Mesodermal cell (in vitro differentiated cells): Measurements from ENCODE around the gene AP2A2.

Source experiments
- H3K27ac ChIP-seq: 2 replicates; pipeline ENCODE4 v1.7.0; 2013; ENCODE audit warnings: mild to moderate bottlenecking, low read depth, low read length, moderate library complexity; ENCODE audit not compliant: severe bottlenecking
- H3K36me3 ChIP-seq: 2 replicates; pipeline ENCODE4 v1.7.1; 2013; ENCODE audit warnings: mild to moderate bottlenecking, low read length, moderate library complexity; ENCODE audit not compliant: control insufficient read depth, insufficient read depth
- H3K4me1 ChIP-seq: one replicate; pipeline ENCODE4 v1.7.1; 2013; ENCODE audit warnings: mild to moderate bottlenecking, low read length; ENCODE audit not compliant: insufficient read depth, control insufficient read depth, poor library complexity, severe bottlenecking
- H3K4me3 ChIP-seq: 2 replicates; pipeline ENCODE4 v1.7.0; 2013; ENCODE audit warnings: low read length, control low read depth, mild to moderate bottlenecking; ENCODE audit not compliant: insufficient read depth, poor library complexity, severe bottlenecking; ENCODE audit errors: extremely low read depth
- H3K9me3 ChIP-seq: 2 replicates; pipeline ENCODE4 v1.7.1; 2013; ENCODE audit warnings: mild to moderate bottlenecking, low read length, moderate library complexity; ENCODE audit not compliant: control insufficient read depth
- WGBS, 2 experiments: methylation state at CpG; one replicate each; pipeline ENCODE4 v1.1.5; 2013; ENCODE audit warnings: missing lambda C conversion rate in 2 of 2; ENCODE audit not compliant: insufficient coverage in 2 of 2; 5-methylcytosine and 5-hydroxymethylcytosine counted together

The AP2A2 gene

GRCh38 chr11:889257-889656 is 36.4 kb upstream of the AP2A2 start:
- no peak overlapping the region for H3K27ac ChIP-seq
- 90 to 96% methylated on average over 13 of the region's 13 CpGs for WGBS, 2 experiments

GRCh38 chr11:889687-890475 is 35.8 kb upstream of the AP2A2 start:
- no peaks in the 10 kb centered on the region for H3K4me1 ChIP-seq
- no peaks in the 10 kb centered on the region for H3K9me3 ChIP-seq
- H3K27ac ChIP-seq: no peak overlapping the region
- H3K36me3 ChIP-seq: peaks cover 18% of the 10 kb centered on the region
- WGBS, 2 experiments: 89 to 96% methylated on average over 30 of the region's 32 CpGs
- H3K4me3 ChIP-seq: no peak overlapping the region

More at GRCh38 chr11:889257-889656, 36.4 kb upstream of the AP2A2 start:
- H3K4me3 ChIP-seq: no peak overlapping the region
- H3K9me3 ChIP-seq: no peaks in the 10 kb centered on the region
- H3K36me3 ChIP-seq: peaks cover 18% of the 10 kb centered on the region
- no peaks in the 10 kb centered on the region for H3K4me1 ChIP-seq

GRCh38 chr11:890794-891540 is 34.7 kb upstream of the AP2A2 start:
- no peak overlapping the region for H3K4me3 ChIP-seq
- peaks cover 12% of the 10 kb centered on the region for H3K36me3 ChIP-seq
- no peaks in the 10 kb centered on the region for H3K4me1 ChIP-seq
- no peak overlapping the region for H3K27ac ChIP-seq
- 78 to 86% methylated on average over 9 to 17 of the region's 27 CpGs for WGBS, 2 experiments
- no peaks in the 10 kb centered on the region for H3K9me3 ChIP-seq

GRCh38 chr11:893008-893654 is 32.5 kb upstream of the AP2A2 start:
- no peak overlapping the region for H3K27ac ChIP-seq
- peaks cover 2% of the 10 kb centered on the region for H3K36me3 ChIP-seq
- H3K4me1 ChIP-seq: peaks cover 3% of the 10 kb centered on the region
- H3K9me3 ChIP-seq: no peaks in the 10 kb centered on the region
- no peak overlapping the region for H3K4me3 ChIP-seq
- WGBS, 2 experiments: 97 to 98% methylated on average over 8 to 10 of the region's 13 CpGs

- Histone ChIP-seq H3K4me1 (peaks cover 3% of the 10 kb centered on the region), H3K4me3 (no peak overlapping the region), H3K27ac (no peak overlapping the region), H3K36me3 (peaks cover 15% of the 10 kb centered on the region), H3K9me3 (no peaks in the 10 kb centered on the region)
- WGBS, 2 experiments: 92 to 93% methylated on average over 11 to 12 of the region's 12 CpGs
These were observed 31.0 kb upstream of the AP2A2 start for GRCh38 chr11:894575-895201.

GRCh38 chr11:895331-896110 is 30.1 kb upstream of the AP2A2 start:
- Histone ChIP-seq H3K36me3 (peaks cover 23% of the 10 kb centered on the region), H3K9me3 (no peaks in the 10 kb centered on the region)
- 93 to 97% methylated on average over 16 to 26 of the region's 26 CpGs for WGBS, 2 experiments

GRCh38 chr11:897253-898142 is 28.2 kb upstream of the AP2A2 start:
- WGBS, 2 experiments: 88 to 95% methylated on average over 9 to 13 of the region's 17 CpGs
- H3K9me3 ChIP-seq: no peaks in the 10 kb centered on the region
- H3K36me3 ChIP-seq: peaks cover 33% of the 10 kb centered on the region
- no peak overlapping the region for H3K4me3 ChIP-seq
- no peak overlapping the region for H3K27ac ChIP-seq
- H3K4me1 ChIP-seq: peaks cover 3% of the 10 kb centered on the region

More at GRCh38 chr11:895331-896110, 30.1 kb upstream of the AP2A2 start:
- Histone ChIP-seq H3K27ac (no peak overlapping the region), H3K4me3 (no peak overlapping the region), H3K4me1 (peaks cover 3% of the 10 kb centered on the region)

- H3K4me3 ChIP-seq: no peak overlapping the region
- no peaks in the 10 kb centered on the region for H3K9me3 ChIP-seq
- H3K27ac ChIP-seq: no peak overlapping the region
- H3K4me1 ChIP-seq: peaks cover 3% of the 10 kb centered on the region
- WGBS, 2 experiments: 80 to 87% methylated on average over 10 of the region's 10 CpGs
- peaks cover 37% of the 10 kb centered on the region for H3K36me3 ChIP-seq
These were observed 27.5 kb upstream of the AP2A2 start for GRCh38 chr11:898143-898511.

GRCh38 chr11:898540-899190 is 27.0 kb upstream of the AP2A2 start:
- Histone ChIP-seq H3K4me3 (no peak overlapping the region), H3K36me3 (peaks cover 41% of the 10 kb centered on the region), H3K27ac (no peak overlapping the region), H3K9me3 (no peaks in the 10 kb centered on the region), H3K4me1 (peaks cover 3% of the 10 kb centered on the region)
- WGBS, 2 experiments: 92 to 94% methylated on average over 16 to 22 of the region's 22 CpGs
